Amniotic stem cell (primary cell): ENCODE data around the gene RHEB.

Source experiments
- DNase-seq: peaks from one replicate; lab custom pipeline; 2025; lab: John Stamatoyannopoulos, UW

Gene RHEB

GRCh38 chr7:151431768-151432311 is 87.9 kb downstream of the RHEB start:
- DNase-seq = no peak

- no peak for DNase-seq
Measured at GRCh38 chr7:151431281-151431767, 88.4 kb downstream of the RHEB start.

- no peak for DNase-seq
Measured at GRCh38 chr7:151430391-151431205, 89.1 kb downstream of the RHEB start.

- DNase-seq = no peak
Measured at GRCh38 chr7:151429560-151430331, 89.9 kb downstream of the RHEB start.

GRCh38 chr7:151429237-151429559 is 90.5 kb downstream of the RHEB start:
- no peak for DNase-seq

- DNase-seq = no peak
Measured at GRCh38 chr7:151428378-151429236, 91.1 kb downstream of the RHEB start.

- DNase-seq = no peak
Measured at GRCh38 chr7:151427705-151428377, 91.9 kb downstream of the RHEB start.

GRCh38 chr7:151426904-151427704 is 92.6 kb downstream of the RHEB start:
- DNase-seq = no peak

GRCh38 chr7:151426441-151426903 is 93.2 kb downstream of the RHEB start:
- DNase-seq = peak; percentile 51

GRCh38 chr7:151425670-151426440 is 93.8 kb downstream of the RHEB start:
- DNase-seq = no peak

GRCh38 chr7:151424799-151425198 is 94.9 kb downstream of the RHEB start:
- no peak for DNase-seq

GRCh38 chr7:151423936-151424335 is 95.8 kb downstream of the RHEB start:
- no peak for DNase-seq

GRCh38 chr7:151423226-151423625 is 96.5 kb downstream of the RHEB start:
- DNase-seq = no peak

GRCh38 chr7:151422212-151422611 is 97.5 kb downstream of the RHEB start:
- DNase-seq = no peak

GRCh38 chr7:151420144-151420543 is 99.6 kb downstream of the RHEB start:
- no peak for DNase-seq

GRCh38 chr7:151416941-151417315 is 102.8 kb downstream of the RHEB start:
- no peak for DNase-seq

GRCh38 chr7:151416112-151416940 is 103.4 kb downstream of the RHEB start:
- DNase-seq = no peak
